ENCODE data around the gene SEL1L3.

The SEL1L3 gene

GRCh38 chr4:25815586-25815985 lies 47.2 kb downstream of the SEL1L3 start:
- no peak for DNase-seq

- DNase-seq: no peak
Observed at GRCh38 chr4:25814301-25815136, 48.3 kb downstream of the SEL1L3 start.

- DNase-seq: no peak
Observed at GRCh38 chr4:25813448-25814106, 49.2 kb downstream of the SEL1L3 start.

- no peak for DNase-seq
Observed at GRCh38 chr4:25811841-25812240, 50.9 kb downstream of the SEL1L3 start.

- no peak for DNase-seq
Observed at GRCh38 chr4:25811374-25811690, 51.5 kb downstream of the SEL1L3 start.

- DNase-seq: no peak
Observed at GRCh38 chr4:25810461-25811373, 52.1 kb downstream of the SEL1L3 start.

- no peak for DNase-seq
Observed at GRCh38 chr4:25809996-25810395, 52.8 kb downstream of the SEL1L3 start.

GRCh38 chr4:25807102-25807728 lies 55.6 kb downstream of the SEL1L3 start:
- no peak for DNase-seq

- no peak for DNase-seq
Observed at GRCh38 chr4:25805255-25805860, 57.4 kb downstream of the SEL1L3 start.

GRCh38 chr4:25803720-25804225 lies 59.0 kb downstream of the SEL1L3 start:
- no peak for DNase-seq

- DNase-seq: no peak
Observed at GRCh38 chr4:25801594-25801993, 61.2 kb downstream of the SEL1L3 start.

- DNase-seq: peak; percentile 26
Observed at GRCh38 chr4:25800245-25800644, 62.5 kb downstream of the SEL1L3 start.

- no peak for DNase-seq
Observed at GRCh38 chr4:25799522-25799921, 63.3 kb downstream of the SEL1L3 start.

- DNase-seq: no peak
Observed at GRCh38 chr4:25797136-25797535, 65.7 kb downstream of the SEL1L3 start.

GRCh38 chr4:25795566-25796454 lies 67.0 kb downstream of the SEL1L3 start:
- no peak for DNase-seq

- no peak for DNase-seq
Observed at GRCh38 chr4:25795091-25795490, 67.7 kb downstream of the SEL1L3 start.

- no peak for DNase-seq
Observed at GRCh38 chr4:25792876-25793275, 69.9 kb downstream of the SEL1L3 start.

- peak; percentile 57 for DNase-seq
Observed at GRCh38 chr4:25792200-25792791, 70.5 kb downstream of the SEL1L3 start.

GRCh38 chr4:25790024-25790423 lies 72.8 kb downstream of the SEL1L3 start:
- DNase-seq: no peak

GRCh38 chr4:25788703-25789238 lies 74.0 kb downstream of the SEL1L3 start:
- peak; percentile 64 for DNase-seq
